Measurements from ENCODE around the gene SIK1. TPM values are rescaled to one million over a fixed set of nuclear protein-coding genes. Genes with fewer than 3 reads are reported as not detected.
"Not testable (repeated sequence)": the region's sequence is repeated elsewhere in the genome, so short reads cannot be mapped to it uniquely, and the experiment has no call there.

SIK1 gene
- total RNA-seq, 1 experiment from 2014 or later = 23.2 TPM

DNA sequence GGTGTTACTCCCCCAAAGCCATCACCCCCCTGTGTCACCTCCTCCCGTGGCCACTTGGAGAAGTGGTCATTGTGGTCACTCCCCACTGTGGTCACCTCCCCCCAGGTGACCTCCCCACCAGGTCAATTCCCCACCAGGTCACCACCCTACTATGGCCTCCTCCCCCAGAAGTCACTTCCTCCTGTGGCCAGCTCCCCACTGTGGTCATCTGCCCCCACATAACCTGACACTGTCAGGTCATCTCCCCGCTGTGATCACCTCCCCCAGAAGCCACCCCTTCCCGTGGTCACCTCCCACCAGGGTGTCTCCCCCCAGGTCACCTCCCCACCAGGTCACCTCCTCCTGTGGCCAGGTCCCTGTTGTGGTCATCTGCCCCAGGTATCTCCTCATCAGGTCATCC is 28.9 kb downstream of the SIK1 start:
- DNase-seq (ENCODE audit: extremely low read depth, low read depth) = not testable (repeated sequence)

DNA sequence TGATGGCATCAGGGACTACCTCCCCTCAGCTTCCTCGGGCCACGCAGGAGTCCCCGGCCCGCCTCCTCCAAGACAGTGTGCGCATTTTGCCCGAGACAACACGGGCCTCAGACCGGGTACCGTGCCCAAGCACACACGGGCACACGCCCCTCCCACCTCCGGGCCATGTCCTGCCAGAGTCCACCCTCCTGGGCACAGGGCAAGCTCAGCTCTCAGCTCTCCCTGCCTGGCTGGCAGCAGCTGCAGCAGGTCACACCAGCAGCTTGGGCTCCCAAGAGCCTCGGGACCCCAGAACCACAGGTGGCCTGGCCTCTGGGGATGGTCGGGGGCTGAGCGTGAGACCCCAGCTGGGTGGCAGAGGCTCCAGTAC is 29.5 kb downstream of the SIK1 start:
- DNase-seq (ENCODE audit: extremely low read depth, low read depth) = not testable (repeated sequence)

DNA sequence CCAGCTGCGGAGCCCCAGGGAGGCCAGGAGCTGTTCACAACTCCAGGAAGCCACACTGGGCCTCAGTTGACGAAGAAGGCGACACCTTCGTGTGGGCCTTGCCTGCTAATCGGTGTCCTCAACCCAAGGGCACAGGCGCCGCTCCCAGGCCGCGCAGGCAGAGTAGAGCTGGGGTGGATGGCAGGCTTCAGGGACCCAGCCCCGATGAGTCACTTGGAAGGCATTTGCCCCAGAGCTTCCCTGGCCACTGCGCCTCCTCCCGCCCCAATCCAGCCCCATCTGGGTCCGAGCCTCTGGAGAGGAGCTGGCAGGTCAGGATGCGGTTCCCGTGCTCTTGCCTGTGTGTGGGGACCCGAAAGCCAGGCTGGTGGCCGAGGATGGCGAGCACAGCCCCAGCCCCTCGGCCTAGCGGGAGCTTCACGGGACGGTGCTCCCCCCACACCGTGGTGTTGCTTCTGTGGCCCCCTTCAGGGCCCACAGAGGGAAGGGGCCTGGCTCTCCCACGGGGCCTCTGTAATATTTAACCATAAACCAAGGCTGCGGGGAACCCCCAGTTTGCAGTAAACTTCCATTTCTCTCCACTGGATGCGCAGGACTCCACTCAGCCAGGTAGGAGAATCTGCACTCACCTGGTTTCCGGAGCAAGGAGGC is 30.0 kb downstream of the SIK1 start:
- DNase-seq (ENCODE audit: extremely low read depth, low read depth) = not testable (repeated sequence)

DNA sequence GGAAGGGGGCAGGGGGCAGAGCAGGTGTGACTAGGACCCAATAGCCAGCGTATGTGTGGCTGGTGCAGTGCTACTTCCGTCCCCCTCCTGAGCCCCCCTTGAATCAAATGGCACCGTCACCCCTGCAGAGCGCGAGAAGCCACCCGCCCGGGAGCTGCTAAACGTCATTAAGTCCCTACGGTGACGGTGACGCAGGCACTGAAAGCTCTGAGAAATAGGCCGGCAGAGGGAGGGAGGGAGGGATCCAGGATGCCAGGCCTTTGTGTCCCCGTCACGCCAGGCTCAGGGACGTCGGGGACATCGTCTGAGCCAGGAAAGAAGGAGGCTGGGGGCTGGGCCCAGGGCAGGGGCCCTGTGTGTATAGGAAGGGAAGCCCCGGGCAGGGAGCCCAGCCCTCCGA is 43.6 kb downstream of the SIK1 start:
- DNase-seq (ENCODE audit: extremely low read depth, low read depth) = not testable (repeated sequence)

DNA sequence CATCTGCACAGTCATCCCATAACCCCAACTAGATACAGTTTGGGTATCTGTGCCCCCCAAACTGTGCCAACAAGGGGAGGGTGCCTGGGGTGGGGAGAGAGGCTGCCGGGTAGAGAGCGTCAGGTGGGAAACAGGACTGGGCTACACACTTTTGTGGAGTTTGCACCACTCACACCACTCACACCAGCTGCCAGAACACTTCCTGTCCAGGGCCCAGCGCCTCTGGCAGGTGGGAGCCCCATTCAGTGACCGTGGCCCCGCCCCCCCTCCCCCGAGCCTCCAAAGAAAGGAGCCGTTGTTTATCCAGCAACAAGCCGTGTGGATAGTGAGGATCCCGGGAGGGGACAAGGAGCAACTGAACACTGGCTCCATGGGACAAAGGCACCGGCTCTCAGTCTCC is 44.0 kb downstream of the SIK1 start:
- DNase-seq (ENCODE audit: extremely low read depth, low read depth) = not testable (repeated sequence)

DNA sequence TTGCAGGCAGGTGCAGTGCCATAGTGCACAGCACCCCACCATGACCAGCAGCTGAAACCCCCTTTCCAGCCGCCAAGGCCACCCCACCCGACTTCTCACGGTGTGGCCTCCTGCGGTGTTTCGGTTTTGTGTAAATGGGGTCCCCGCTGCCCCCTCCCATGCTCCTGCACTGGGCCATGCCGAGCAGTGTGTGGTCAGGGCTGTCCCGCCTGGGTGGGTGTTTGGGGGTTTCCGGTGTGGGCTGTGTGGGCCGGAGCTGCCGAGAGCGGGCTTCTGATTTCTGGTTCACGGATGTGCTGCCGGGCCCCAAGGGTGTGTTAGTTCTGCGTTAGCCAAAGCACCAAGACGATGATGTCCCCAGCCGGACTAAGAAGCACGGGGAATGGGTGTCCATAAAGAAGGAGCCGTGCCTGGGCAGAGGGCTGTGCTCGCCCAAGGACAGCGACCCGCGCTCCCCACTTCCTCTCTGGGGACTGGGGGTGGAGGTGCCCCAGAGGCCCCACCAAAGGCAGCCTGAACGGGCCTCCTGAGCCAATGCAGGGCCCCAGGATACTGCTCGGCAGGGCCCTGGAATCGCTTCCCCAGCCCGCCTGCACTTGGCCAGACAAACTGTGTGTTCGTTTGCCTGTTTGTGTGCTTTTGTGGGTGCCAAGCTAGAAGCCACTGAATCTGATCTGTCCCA is 45.9 kb downstream of the SIK1 start:
- DNase-seq (ENCODE audit: extremely low read depth, low read depth) = not testable (repeated sequence)

DNA sequence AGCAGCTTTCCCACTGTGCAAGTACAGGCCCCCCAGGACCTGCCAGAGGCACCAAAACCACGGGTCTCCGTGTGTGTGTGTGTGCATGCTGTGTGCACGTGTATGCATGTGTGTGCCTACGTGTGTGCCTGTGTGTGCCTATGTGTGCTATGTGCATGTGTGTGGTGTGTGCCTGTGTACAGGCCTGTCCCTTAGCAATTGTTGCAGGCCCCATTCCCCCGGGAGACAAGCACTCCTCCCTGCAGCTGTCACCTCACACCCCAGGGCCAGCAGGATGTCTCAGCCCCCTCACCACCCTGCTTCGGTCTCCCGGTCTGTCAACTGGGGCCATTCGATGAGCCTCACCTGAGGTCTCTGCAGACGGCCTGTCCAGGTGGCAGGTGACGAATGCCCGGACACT is 46.6 kb downstream of the SIK1 start:
- not testable (repeated sequence) for DNase-seq (ENCODE audit: extremely low read depth, low read depth)

DNA sequence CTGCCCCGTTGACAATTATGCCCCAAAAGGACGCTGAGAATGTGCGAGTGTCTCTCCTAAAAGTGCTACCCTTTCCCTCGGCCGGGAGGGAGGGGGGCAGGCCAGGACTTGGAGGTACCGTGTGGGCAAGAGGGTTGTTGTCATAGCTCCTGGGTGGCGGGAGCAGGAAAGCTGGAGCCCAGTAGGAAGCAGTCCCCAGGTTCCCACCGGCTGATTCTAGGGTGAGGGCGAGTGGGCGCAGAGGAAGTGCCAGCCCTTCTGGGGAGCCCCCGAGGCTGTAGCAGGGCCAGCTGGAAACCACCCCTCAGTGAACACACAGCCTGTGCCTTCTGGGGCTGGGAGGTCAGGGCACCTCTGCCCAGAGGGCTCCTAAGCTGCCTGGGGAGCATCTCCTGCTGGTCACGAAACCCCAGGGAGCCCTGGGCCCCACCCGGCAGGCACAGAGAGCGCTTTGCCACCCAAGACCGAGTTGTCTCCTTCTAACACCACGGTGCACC is 47.3 kb downstream of the SIK1 start:
- DNase-seq (ENCODE audit: extremely low read depth, low read depth) = not testable (repeated sequence)

DNA sequence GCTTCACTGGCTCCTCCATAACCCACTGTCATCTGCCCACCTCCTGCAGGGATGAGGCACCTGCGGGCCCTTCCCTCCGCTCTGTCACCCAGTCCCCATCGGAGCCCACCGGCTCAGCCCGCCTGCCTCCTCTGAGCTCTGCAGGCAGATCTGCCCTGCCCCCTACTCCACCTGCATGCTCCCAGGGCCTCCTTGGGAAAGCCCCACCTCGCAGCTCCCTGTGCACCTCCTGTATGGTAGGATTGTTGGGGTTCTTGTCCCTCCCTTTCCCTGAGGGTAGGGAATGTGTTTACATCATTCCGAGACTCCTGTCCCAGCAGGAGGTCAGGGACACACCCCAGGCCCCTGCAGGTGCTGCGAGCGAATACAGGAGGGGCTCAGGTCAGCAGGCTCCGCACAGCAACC is 50.5 kb downstream of the SIK1 start:
- DNase-seq (ENCODE audit: extremely low read depth, low read depth) = no peak

DNA sequence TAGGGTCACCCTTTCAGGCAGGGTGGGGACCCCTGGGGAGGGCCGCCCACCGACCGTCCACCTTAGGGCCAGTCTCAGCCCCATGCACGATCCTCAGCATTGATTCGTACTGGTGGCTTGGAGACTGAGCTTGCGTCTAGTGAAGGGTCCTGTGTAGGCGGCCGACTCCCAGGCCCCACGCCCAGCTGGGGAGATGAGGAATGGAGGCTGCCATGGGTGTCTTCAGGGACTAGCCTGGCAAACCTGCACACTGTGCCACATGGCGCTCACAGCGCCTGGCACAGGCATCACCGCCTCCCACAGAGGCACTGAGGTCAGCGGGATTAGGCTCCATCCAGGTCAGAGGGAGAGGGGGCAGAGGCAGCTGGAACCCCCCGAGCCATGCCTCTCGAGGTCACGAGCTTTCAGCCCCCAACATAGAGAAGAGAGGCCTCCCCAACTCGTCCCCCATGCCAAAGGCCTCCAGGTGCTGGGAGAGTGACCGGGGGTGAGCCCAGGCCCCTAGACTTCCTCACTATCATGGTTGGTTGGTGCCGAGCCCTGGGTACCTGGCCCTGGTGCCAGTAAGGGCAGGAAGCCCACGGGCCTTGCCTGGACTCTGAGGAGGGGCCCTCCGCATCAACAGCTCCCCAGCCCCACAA is 51.0 kb downstream of the SIK1 start:
- DNase-seq (ENCODE audit: extremely low read depth, low read depth) = no peak

DNA sequence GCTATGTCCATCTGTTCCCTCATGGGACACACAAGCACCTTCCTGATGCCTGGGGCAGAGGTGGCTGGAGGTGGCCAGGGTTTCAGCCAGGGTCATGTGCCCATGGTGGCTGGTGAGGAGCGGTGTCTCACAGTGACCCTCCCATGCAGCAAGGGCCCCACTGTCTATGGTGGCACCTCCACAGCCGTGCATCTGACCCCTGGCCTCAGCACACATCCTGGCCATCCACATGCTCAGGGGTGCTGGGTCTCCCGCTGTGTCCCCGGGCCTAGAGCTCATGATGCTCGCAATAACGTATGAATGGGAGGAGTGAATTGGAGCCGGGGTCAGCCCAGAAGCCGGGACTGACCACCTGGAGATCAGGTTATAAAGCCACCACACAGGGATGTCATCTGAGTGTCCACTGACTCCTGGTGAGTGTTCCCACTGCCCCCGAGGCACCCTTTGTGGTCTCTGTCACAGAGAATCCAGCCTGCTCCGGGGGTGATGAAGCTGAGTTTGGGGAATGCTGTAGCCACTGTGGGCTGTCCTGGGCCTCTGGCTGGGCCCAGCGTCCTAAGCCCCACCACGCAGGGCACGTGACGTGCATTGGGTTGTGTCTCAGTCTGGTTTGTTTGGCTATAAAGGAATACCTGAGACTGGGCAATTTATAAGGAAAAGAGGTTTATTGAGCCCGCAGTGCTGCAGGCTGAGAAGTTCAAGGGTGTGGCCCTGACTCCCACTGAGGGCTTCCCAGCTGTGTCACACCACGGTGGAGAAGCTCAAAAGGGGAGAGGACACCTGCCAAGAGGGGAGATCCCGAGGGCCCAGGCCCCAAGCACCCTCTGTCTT is 51.7 kb downstream of the SIK1 start:
- no peak for DNase-seq (ENCODE audit: extremely low read depth, low read depth)

DNA sequence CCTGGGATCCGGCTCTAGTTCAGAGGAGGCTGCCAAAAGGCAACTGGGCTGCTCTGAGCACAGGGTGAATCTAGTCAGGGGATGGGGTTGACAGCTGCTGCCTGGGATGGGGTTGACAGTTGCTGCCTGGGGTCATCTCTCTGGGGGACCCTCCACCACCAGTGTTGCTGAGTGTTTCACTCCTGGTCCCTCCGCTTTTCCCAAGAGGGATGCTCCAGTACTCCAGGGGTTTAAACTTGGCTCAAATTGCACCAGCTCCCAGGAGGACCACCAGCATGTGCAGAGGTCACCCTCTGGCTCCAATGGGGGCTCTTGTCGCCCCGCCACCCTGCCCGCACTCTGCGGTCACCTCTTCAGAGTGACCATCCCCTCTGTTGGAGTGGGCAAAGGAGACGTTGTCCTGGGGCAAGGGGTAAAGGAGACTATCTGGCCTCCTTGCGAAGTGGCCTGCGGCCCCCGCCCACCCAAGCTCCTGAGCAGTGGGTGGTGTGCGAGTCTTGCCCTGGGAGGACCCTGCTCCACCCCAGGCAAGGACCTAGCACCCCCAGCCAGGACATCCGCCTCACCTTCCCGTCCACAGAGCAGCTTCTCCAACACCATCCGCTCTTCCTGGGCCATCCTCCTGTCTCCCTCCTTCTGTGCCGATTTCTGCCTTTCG is 52.6 kb downstream of the SIK1 start:
- no peak for DNase-seq (ENCODE audit: extremely low read depth, low read depth)

DNA sequence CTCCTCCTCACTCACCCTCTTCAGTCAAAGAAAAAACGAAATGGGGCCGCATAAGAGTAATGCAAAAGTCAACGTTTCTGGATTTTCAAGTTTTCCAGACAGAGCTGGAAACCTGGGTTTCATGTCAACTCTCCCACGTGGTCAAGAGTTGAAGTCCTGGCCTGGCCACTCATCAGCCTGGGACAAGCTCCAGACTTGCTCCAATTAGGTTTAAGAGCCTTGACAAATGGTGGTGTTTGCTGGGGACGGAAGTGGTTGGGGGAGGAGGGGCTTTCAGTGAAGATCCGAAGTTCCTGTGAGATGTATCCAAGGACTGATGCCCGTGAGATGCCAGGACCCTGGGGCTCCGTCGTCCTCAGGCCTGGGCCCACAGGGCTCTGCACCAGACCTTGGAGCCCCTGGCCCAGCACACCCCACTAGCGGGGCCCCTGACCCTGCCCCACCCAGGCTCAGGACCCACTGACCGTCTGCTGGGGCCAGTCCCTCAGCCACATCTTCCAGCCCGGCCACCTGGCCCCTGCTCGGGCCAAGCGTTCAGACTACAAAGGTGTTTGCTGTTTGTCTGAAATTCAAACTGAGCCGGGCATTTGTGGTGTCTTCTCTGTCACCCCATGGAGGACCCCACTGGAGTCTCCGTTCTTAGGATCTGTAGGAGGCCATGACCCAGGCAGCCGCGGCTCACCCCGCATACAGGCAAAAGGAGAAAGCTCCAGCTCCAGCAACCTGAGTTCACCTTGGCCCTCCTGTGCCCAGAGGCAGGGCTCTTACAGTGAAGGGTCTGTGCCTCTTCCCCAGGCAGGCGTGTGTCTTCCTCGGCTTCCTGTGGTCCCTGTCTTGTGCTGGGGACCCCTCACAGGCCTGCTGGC is 53.3 kb downstream of the SIK1 start:
- no peak for DNase-seq (ENCODE audit: extremely low read depth, low read depth)

DNA sequence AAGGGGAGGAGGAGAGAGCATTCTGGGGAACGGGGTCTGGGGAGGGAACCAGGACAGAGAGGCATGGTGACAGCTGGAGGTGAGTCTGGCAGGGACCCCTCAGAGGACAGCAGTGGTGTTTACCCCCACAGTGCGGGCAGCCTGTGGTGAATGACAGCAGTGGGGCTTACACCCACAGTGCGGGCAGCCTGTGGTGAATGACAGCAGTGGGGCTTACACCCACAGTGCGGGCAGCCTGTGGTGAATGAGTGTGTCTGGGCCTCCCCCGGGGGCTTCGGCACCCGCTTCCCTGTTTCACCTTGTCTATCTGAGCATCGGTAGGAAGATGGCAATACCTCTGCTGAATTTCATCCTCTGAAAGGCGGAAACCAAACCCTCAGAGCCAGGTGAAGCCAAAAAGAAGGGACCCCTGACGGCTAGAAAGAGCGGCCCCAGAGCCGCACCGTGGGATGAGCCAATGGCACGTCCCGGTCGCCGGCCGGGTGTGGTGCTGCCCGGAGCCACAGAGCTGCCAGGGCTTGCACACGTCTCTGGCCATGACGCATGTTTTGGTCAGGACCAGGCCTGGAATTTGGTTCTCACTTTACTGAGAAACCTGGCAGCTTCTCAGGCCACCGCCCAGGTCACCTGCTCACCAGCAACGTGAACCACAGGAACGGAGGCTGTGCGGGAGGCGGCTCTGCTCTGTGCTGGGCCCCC is 54.1 kb downstream of the SIK1 start:
- peak; percentile 77 for DNase-seq (ENCODE audit: extremely low read depth, low read depth)

DNA sequence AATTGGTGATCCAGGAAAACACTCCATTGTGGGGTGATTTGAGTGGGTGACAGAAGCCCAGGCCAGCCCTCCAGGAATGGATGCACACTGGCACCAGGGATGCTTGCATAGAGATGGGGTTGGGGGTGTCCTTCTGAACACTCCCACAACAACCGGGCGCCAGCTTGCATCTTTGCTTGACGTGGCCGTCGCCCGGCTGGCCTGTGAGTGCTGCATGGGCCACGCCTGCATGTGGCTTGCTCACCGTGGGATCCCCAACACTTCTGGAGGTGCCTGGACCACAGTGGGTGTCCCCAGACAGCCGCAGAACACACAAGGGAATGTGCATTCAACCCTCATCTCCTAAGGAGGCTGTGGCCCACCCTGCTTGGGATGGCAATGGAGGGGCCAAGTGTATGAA is 55.1 kb downstream of the SIK1 start:
- no peak for DNase-seq (ENCODE audit: extremely low read depth, low read depth)

DNA sequence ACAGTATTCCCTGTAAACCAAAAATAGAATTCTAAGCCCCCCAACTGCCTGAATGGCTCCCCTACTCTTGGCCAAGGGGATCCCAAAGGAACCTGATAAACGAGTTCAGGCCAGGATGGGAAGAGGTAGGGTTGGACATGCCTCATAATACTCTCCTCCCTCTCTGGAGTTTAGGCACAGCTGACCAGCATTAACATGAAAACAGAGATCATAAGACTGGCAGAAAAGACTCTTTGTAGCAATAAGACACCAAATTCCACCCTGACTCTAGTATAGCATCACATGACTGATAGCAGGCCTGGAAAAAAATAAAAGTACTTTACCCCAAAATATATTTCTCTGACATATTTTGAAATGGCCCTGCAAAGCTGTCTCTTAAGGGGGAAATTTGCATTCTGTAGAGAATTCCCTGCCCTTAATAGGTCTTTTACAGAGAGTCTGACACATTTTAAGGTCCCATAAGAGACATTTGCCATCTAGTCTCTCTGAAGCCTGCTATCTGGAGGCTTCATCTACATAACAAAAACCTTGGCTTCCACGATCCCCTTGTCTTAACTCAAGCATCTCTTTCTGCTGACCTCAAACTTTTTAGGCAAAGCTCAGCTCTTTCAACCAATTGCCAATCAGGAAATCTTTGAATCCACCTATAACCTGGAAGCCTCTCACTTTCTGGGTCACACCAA is 55.9 kb downstream of the SIK1 start:
- no peak for DNase-seq (ENCODE audit: extremely low read depth, low read depth)

DNA sequence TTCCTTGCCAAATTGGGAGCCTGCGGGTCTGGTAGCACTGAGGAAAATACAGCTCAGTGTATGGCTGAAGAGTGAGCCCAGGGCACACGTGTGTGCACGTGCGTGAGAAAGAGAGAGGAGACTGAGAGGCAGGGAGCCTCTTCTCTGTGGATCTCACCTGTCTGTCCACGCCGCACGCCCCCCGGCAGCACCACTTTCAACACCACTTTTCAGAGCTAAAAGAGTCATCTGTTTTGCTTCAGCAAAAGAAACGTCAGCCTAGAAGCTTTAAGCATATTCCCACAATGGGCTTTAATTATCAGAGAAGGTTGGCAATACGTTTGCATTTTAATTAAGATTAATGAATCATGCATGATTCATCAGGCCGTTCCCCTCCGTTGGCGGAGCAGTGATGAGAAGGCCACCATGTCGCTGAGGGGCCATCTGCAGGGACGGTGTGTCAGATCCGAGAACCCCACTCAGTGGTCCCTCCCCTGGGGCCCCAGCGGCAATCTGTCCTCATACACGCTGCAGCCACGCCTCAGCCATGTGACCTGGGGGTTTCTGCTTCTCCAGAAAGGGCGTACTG is 56.8 kb downstream of the SIK1 start:
- DNase-seq (ENCODE audit: extremely low read depth, low read depth) = no peak

DNA sequence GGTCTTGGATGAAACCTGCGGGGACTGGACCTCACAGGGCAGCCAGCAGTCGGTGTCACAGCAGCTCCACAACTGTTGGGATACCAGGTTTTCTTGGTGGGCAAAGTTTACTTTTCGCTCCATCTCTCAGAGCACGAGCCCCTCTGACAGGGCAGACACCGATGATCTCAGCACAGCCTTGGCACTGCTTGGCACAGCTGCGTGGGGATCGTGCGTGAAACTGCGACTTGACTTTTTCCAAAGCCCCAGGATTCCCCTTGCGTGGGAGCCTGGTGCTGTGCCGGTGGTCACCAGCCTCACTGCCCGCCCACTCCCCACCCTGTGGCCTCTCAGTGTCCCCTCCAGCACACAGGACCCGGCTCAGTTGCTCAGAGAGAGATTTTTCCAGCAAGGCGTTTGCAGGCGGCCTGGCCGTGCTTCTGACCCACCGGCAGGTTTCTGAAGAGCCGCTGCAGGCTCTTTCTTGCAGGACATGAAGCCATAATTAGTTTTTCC is 57.3 kb downstream of the SIK1 start:
- no peak for DNase-seq (ENCODE audit: extremely low read depth, low read depth)
